ENCODE data around the gene KNOP1.

Gene KNOP1

GRCh38 chr16:19654147-19654546 lies 63.9 kb downstream of the KNOP1 start:
- DNase-seq (ENCODE audit: insufficient read length, low spot score): no peak
- FAIRE-seq: no peak
- TF ChIP-seq POLR2A (IDR thresholded peaks at IDR 0.05; ENCODE audit: low read depth, low read length) (no peak), POU2F2 (IDR thresholded peaks at IDR 0.05; ENCODE audit: low read depth, low read length) (no peak), PAX5 (IDR thresholded peaks at IDR 0.05; ENCODE audit: insufficient read depth, low read length, severe bottlenecking) (no peak), SPI1 (IDR thresholded peaks at IDR 0.05; ENCODE audit: low read depth, low read length) (no peak), TAF1 (IDR thresholded peaks at IDR 0.05; ENCODE audit: low read depth, low read length) (no peak)

All from GM12891 (cell line).